Common myeloid progenitor, CD34-positive (primary cell): Measurements from ENCODE around the gene PLEKHM2.

Experiments used
- CTCF ChIA-PET: fragments of 350-600 bp; sonication (Branson Sonifier 250); formaldehyde crosslinking; loops from one replicate; lab custom pipeline; 2021; ENCODE audit warnings: antibody characterized with exemption; lab: Charles Lee
- POLR2A ChIA-PET: fragments of 350-600 bp; sonication (Branson Sonifier 250); formaldehyde crosslinking; loops from one replicate; lab custom pipeline; 2021; ENCODE audit warnings: antibody characterized with exemption; lab: Charles Lee
- DNase-seq, 3 donors: peaks; one replicate each; pipeline versions ENCODE4 v3.0.0 to v3.0.0-alpha.2; 2013
- H3K27ac ChIP-seq, 2 experiments: 1 replicate in 1 of 2; 2 replicates in 1 of 2; pipeline ENCODE4 v1.7.0; 2013; ENCODE audit warnings: inconsistent platforms in 2 of 2, low read length in 2 of 2, mild to moderate bottlenecking in 2 of 2, low read depth in 1 of 2, moderate library complexity in 1 of 2; ENCODE audit not compliant: severe bottlenecking in 2 of 2, insufficient read depth in 1 of 2, poor library complexity in 1 of 2
- H3K27me3 ChIP-seq, 5 experiments: replicated peaks in 2 of 5; 1 replicate in 3 of 5; 2 replicates in 2 of 5; pipeline versions ENCODE4 v1.6.1 to v1.7.0; 2013; ENCODE audit warnings: low read length in 4 of 5, mild to moderate bottlenecking in 2 of 5, moderate library complexity in 2 of 5, inconsistent platforms in 1 of 5; ENCODE audit not compliant: insufficient read depth in 5 of 5, control insufficient read depth in 4 of 5
- H3K36me3 ChIP-seq, 4 experiments: 1 replicate in 2 of 4; 2 replicates in 2 of 4; pipeline versions ENCODE4 v1.6.1 to v1.7.0; 2013; ENCODE audit warnings: low read length in 3 of 4, control low read depth in 1 of 4, mild to moderate bottlenecking in 1 of 4; ENCODE audit not compliant: control insufficient read depth in 4 of 4, insufficient read depth in 4 of 4
- H3K4me1 ChIP-seq, 4 experiments: 1 replicate in 3 of 4; 2 replicates in 1 of 4; pipeline versions ENCODE4 v1.6.1 to v1.7.1; 2013; ENCODE audit warnings: low read length in 3 of 4, mild to moderate bottlenecking in 3 of 4, control low read depth in 1 of 4, inconsistent platforms in 1 of 4, moderate library complexity in 1 of 4; ENCODE audit not compliant: control insufficient read depth in 4 of 4, insufficient read depth in 4 of 4; ENCODE audit errors: control extremely low read depth in 1 of 4
- H3K4me3 ChIP-seq, 7 experiments: 1 replicate in 4 of 7; 2 replicates in 3 of 7; pipeline versions ENCODE4 v1.5.1 to v1.7.0; 2013; ENCODE audit warnings: mild to moderate bottlenecking in 7 of 7, low read length in 6 of 7, moderate library complexity in 6 of 7, inconsistent platforms in 2 of 7, low read depth in 2 of 7, control low read depth in 1 of 7; ENCODE audit not compliant: insufficient read depth in 4 of 7, control insufficient read depth in 1 of 7; ENCODE audit errors: extremely low read depth in 1 of 7
- H3K9me3 ChIP-seq, 5 experiments: 1 replicate in 4 of 5; 2 replicates in 1 of 5; pipeline versions ENCODE4 v1.6.1 to v1.7.1; 2013; ENCODE audit warnings: low read length in 4 of 5, mild to moderate bottlenecking in 2 of 5, inconsistent platforms in 1 of 5, low read depth in 1 of 5, moderate library complexity in 1 of 5; ENCODE audit not compliant: control insufficient read depth in 4 of 5, insufficient read depth in 2 of 5; ENCODE audit errors: control extremely low read depth in 1 of 5
- WGBS: methylation state at CpG from one replicate; pipeline ENCODE4 v1.1.5; 2013; ENCODE audit not compliant: insufficient coverage; 5-methylcytosine and 5-hydroxymethylcytosine counted together

PLEKHM2 gene

DNA sequence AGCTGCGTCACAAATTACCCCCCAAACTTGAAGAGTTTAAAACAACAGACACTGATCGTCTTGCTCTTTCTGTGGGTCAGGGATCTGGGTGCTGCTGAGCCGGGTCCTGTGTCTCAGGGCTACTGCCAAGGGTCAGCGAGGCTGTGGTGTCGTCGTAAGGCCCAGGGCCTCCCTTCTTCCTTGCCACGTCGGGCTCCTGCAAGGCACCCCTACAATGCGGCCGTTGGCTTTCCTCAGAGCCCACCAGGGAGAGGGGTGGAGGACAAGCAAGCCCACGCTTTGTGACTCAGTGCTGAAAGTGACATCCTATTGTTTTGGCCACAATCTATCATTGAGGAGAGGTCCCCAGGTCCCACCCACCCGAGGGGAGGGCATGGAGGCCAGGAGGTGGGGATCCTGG, 66.8 kb downstream of the PLEKHM2 start:
- ChIA-PET CTCF (no interaction called here), POLR2A (no interaction called here)
- Histone ChIP-seq H3K27ac (no peak overlapping the region), H3K4me3 (no peak overlapping the region), H3K36me3 (no peaks in the 10 kb centered on the region), H3K27me3 (peaks cover 0 to 11% (median 6%) of the 10 kb centered on the region in 5 experiments), H3K4me1 (peaks cover 0 to 4% (median 0%) of the 10 kb centered on the region in 4 experiments), H3K9me3 (no peaks in the 10 kb centered on the region)
- no peak for DNase-seq
- 96% methylated on average over 7 of the region's 12 CpGs for WGBS

GRCh38 chr1:15751717-15752116, 67.6 kb downstream of the PLEKHM2 start:
- 100% methylated on average over 5 of the region's 10 CpGs for WGBS
- CTCF ChIA-PET, result no interaction called here
- POLR2A ChIA-PET, result no interaction called here

GRCh38 chr1:15753776-15754175, 69.7 kb downstream of the PLEKHM2 start:
- Histone ChIP-seq H3K27ac (no peak overlapping the region), H3K4me1 (peaks cover 0 to 17% (median 8%) of the 10 kb centered on the region in 4 experiments), H3K9me3 (no peaks in the 10 kb centered on the region), H3K4me3 (no peak overlapping the region), H3K36me3 (no peaks in the 10 kb centered on the region), H3K27me3 (peaks cover 0 to 36% (median 22%) of the 10 kb centered on the region in 5 experiments)
- CTCF ChIA-PET, result interaction anchor here (1.8 kb wide), 1 partner anchor 13 kb away, joined by 4 read pairs; no protein-coding TSS in a partner anchor
- 92% methylated on average over 10 of the region's 10 CpGs for WGBS
- POLR2A ChIA-PET, result no interaction called here
- no peak for DNase-seq

More at GRCh38 chr1:15751717-15752116, 67.6 kb downstream of the PLEKHM2 start:
- H3K4me1 ChIP-seq, result peaks cover 0 to 11% (median 7%) of the 10 kb centered on the region in 4 experiments
- DNase-seq, result no peak
- H3K27ac ChIP-seq, result no peak overlapping the region
- peaks cover 0 to 18% (median 10%) of the 10 kb centered on the region in 5 experiments for H3K27me3 ChIP-seq
- no peaks in the 10 kb centered on the region for H3K9me3 ChIP-seq
- no peak overlapping the region for H3K4me3 ChIP-seq
- no peaks in the 10 kb centered on the region for H3K36me3 ChIP-seq

DNA sequence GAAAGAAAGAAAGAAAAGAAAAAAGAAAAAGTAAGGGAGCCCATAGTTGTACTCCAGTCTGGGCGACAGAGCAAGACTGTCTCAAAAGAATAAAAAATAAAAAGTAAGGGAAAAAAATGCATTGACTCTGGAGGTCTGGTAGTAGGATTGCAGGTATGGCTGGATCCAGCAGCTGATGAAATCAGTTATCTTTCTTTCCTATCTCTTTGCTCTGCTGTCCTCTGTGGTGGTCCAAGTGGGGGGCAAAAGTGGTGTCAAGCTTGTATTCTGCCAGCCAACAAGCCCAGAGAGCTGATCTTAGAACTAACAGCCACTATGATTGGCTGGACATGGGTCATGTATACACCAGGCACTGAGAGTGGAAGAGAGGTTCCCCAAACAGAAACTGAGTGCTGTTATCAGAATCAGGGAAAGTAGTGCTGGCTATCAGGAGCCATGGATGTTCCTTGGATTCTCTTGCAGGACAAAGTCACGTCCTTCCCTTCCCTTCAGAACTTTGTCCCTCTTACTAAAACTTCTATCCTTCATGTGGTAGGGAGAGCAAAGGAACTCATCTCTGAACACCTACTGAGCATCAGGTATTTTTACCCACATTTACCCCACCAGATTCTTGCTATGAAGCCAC, 71.0 kb downstream of the PLEKHM2 start:
- peaks cover 0 to 49% (median 31%) of the 10 kb centered on the region in 5 experiments for H3K27me3 ChIP-seq
- no peaks in the 10 kb centered on the region for H3K36me3 ChIP-seq
- H3K4me1 ChIP-seq, result peaks cover 0 to 21% (median 12%) of the 10 kb centered on the region in 4 experiments
- H3K27ac ChIP-seq, result no peak overlapping the region
- POLR2A ChIA-PET, result no interaction called here
- DNase-seq, result no peak
- 100% methylated on average over 1 of the region's 2 CpGs for WGBS
- no peak overlapping the region for H3K4me3 ChIP-seq
- CTCF ChIA-PET, result interaction anchor here (1.1 kb wide), 1 partner anchor 14 kb away, joined by 4 read pairs; no protein-coding TSS in a partner anchor
- H3K9me3 ChIP-seq, result no peaks in the 10 kb centered on the region

GRCh38 chr1:15755646-15756040, 71.5 kb downstream of the PLEKHM2 start:
- Histone ChIP-seq H3K4me3 (no peak overlapping the region), H3K27me3 (peaks cover 0 to 54% (median 33%) of the 10 kb centered on the region in 5 experiments), H3K9me3 (no peaks in the 10 kb centered on the region), H3K4me1 (peaks cover 0 to 21% (median 12%) of the 10 kb centered on the region in 4 experiments), H3K27ac (no peak overlapping the region), H3K36me3 (no peaks in the 10 kb centered on the region)
- ChIA-PET POLR2A (interaction anchor here (0.6 kb wide), 1 partner anchor 552 kb away, joined by 4 read pairs; no protein-coding TSS in a partner anchor), CTCF (interaction anchor here (1.1 kb wide), 1 partner anchor 15 kb away, joined by 4 read pairs; no protein-coding TSS in a partner anchor)
- no peak for DNase-seq
- 92% methylated on average over 3 of the region's 4 CpGs for WGBS

GRCh38 chr1:15756143-15757015, 72.3 kb downstream of the PLEKHM2 start:
- H3K4me1 ChIP-seq, result peaks cover 0 to 21% (median 12%) of the 10 kb centered on the region in 4 experiments
- peak overlapping the region in 3 of 7 experiments; percentile 19 to 45 (median 36) for H3K4me3 ChIP-seq
- POLR2A ChIA-PET, result interaction anchor here (0.6 kb wide), 1 partner anchor 551 kb away, joined by 4 read pairs; no protein-coding TSS in a partner anchor
- peaks cover 0 to 62% (median 37%) of the 10 kb centered on the region in 5 experiments for H3K27me3 ChIP-seq
- H3K36me3 ChIP-seq, result no peaks in the 10 kb centered on the region
- CTCF ChIA-PET, result interaction anchor here (1.1 kb wide), 1 partner anchor 15 kb away, joined by 4 read pairs; no protein-coding TSS in a partner anchor
- H3K27ac ChIP-seq, result no peak overlapping the region
- WGBS, result 13% methylated on average over 19 of the region's 21 CpGs
- DNase-seq, result peak; percentile 28 to 63 (median 57)
- H3K9me3 ChIP-seq, result no peaks in the 10 kb centered on the region
